Activated T-cell treated with anti-CD3 and anti-CD28 coated beads, Interleukin-2, amount 50 U/mL, for 1 hour (primary cell): Measurements from ENCODE around the gene BAG3.
"Not testable (repeated sequence)": the region's sequence is repeated elsewhere in the genome, so short reads cannot be mapped to it uniquely, and the experiment has no call there.

Experiments used
- DNase-seq: peaks from one replicate; pipeline ENCODE4 v3.0.0-alpha.2; 2020

Gene BAG3

DNA sequence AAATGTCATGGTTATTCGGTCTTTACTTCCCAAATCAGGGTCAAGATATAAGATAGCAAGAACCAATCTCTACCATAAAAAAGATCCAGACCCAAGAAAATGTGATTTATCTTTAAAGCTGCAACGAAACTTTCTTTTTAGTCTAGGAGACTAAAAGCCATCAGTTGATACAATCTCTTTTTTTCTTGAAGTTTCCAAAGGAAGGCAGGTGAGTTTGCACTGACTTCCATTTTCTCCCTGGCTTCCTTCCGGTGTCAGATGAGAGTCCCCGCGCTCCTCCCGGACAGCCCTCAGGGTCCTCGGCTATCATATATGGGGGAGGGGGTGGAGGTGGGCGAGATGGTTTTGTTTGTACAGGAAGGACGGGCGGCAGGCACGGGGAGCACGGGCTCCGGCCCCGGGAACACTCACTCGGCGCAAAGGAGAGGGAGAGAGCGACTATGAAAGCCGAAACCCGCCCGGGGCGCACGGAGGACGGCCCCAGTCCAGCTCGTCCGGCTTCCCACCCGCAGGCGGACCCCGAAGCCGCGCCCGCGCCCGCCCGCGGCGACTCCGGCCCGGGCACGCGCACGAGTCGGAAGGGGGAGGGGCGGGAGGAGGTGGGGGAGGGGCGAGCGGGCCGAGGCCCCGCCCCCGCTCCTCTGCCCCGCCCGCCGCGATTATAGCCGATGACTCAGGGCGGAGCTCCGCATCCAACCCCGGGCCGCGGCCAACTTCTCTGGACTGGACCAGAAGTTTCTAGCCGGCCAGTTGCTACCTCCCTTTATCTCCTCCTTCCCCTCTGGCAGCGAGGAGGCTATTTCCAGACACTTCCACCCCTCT is at the start of gene BAG3:
Gene BAG3, plus strand, starts transcription at position 689 of the 822 bp plus-strand sequence. CDS start 296 bp downstream, outside the sequence.
- peak; percentile 87 for DNase-seq

GRCh38 chr10:119602241-119603095 is 48.7 kb upstream of the BAG3 start:
- DNase-seq, result no peak

DNA sequence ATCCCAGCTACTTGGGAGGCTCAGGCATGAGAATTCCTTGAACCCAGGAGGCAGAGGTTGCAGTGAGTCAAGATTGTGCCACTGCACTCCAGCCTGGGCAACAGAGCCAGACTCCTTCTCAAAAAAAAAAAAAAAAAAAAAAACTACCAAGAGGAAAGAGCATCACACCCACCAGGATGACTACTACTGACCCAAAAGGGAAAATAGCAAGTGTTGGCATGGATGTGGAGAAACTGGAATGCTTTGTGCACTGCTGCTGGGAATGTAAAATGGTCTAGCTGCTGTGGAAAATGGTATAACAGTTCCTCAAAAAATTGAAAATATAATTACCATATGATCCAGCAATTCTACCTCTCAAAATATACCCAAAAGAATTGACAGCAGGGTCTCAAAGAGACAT is 46.7 kb upstream of the BAG3 start:
- DNase-seq, result no peak

DNA sequence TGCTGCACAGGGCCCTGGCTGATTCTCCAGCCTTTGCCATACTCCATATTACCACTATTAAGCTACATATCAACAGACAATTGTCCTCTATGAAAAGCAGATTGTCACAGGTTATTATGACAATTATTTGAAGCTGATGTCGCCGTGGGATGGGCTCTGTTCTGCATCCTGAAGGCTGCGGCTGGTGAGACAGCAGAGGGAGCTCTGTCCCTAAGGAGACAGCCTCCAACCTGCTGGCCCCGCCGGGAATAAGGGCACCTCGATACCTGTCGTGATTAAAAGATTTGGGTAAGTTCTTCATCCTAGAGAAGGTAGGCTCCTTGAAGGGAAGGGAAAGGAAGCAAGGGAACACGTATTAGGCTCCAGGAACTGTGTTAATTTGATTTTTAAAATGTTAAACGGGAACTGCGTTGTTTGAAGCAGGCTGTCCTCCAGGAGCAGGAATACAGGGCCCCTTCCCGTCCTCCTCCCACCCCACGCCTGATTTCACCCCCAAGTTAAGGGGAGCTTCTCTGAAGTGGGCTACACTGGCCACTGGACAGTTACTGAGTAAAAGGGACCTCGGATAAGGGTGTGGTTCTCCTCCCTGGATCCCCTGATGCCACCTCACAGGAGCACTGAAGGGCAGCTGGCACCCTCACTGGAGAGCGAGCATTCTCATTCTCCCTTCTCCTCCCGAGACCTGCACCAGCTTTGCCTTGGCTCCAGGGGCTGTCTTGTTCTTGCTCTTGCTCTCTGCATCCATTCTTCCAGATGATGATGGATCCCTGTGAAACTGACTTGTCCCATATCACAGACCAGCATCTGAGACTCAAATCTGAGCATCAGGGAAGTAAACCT is 42.6 kb upstream of the BAG3 start:
- peak; percentile 38 for DNase-seq

DNA sequence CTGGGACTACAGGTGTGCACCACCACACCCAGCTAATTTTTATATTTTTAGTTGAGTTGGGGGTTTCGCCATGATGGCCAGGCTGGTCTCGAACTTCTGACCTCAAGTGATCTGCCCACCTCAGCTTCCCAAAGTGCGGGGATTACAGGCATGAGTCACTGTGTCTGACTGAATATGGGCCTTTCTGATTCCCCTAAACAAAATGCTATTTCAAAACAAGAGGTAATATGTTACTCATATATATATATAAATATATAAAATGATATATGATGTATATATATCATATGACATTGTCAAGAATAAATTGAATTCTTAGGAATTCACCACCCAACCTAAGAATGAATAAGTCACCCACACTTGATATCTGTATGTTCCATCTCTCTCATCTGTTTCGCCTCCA is 41.7 kb upstream of the BAG3 start:
- no peak for DNase-seq

- DNase-seq, result no peak
These were observed 39.7 kb upstream of the BAG3 start for GRCh38 chr10:119611433-119611832.

DNA sequence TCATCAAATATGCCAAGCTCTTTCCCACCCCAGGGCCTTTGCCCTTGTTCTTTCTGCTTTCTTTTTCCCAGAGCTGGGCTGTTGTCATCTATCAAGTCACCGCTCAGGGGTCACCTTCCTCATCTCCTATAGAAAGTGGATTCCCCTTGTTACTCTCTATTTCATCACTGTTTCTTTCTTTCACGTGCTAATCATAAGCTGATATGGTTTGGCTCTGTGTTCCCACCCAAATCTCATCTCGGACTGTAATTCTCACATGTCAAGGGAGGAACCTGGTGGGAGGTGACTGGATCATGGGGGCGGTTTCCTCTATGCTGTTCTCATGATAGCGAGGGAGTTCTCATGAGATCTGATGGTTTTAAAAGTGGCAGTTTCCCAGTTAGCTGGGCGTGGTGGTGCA is 37.4 kb upstream of the BAG3 start:
- DNase-seq, result no peak

- no peak for DNase-seq
These were observed 36.5 kb upstream of the BAG3 start for GRCh38 chr10:119614686-119615085.

- no peak for DNase-seq
These were observed 34.2 kb upstream of the BAG3 start for GRCh38 chr10:119616882-119617570.

- DNase-seq, result no peak
These were observed 32.0 kb upstream of the BAG3 start for GRCh38 chr10:119619215-119619614.

DNA sequence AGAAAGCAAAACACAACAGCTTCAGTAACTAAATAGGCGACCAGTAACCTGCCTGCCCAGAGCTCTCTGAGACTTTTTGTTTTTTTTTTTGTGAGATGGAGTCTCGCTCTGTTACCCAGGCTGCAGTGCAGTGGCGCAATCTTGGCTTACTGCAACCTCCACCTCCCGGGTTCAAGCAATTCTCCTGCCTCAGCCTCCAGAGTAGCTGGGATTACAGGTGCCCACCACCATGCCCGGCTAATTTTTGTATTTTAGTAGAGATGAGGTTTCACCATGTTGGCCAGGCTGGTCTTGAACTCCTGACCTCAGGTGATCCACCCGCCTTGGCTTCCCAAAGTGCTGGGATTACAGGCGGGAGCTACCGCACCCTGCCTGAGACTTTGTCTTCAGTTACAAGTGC is 31.4 kb upstream of the BAG3 start:
- DNase-seq, result not testable (repeated sequence)

GRCh38 chr10:119620241-119621077 is 30.7 kb upstream of the BAG3 start:
- DNase-seq, result no peak

GRCh38 chr10:119621078-119621384 is 30.1 kb upstream of the BAG3 start:
- DNase-seq, result no peak

- DNase-seq, result no peak
These were observed 25.5 kb upstream of the BAG3 start for GRCh38 chr10:119625570-119626280.

DNA sequence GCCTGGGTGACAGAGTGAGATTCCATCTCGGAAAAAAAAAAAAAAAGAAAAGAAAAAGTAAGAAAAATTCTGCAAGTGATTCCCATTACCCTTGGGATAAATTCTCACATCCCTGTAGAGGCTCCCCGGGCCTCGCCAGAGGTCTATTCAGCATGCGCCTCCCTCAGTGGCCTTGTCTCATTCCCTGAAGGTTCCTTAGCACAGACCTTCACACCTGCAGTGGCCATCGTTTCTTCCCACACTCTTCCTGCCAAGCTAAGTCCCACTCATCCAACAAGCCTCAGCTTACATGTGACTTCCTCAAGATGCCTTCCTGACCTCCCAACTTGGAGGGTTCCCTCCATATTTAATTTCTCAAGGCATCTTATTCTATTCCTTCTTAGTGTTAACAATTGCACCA is 20.9 kb upstream of the BAG3 start:
- no peak for DNase-seq

GRCh38 chr10:119633538-119634218 is 17.5 kb upstream of the BAG3 start:
- no peak for DNase-seq

- DNase-seq, result no peak
These were observed 17.0 kb upstream of the BAG3 start for GRCh38 chr10:119634219-119634544.

GRCh38 chr10:119637631-119638030 is 13.5 kb upstream of the BAG3 start:
- DNase-seq, result no peak

- no peak for DNase-seq
These were observed 12.2 kb upstream of the BAG3 start for GRCh38 chr10:119638982-119639381.

DNA sequence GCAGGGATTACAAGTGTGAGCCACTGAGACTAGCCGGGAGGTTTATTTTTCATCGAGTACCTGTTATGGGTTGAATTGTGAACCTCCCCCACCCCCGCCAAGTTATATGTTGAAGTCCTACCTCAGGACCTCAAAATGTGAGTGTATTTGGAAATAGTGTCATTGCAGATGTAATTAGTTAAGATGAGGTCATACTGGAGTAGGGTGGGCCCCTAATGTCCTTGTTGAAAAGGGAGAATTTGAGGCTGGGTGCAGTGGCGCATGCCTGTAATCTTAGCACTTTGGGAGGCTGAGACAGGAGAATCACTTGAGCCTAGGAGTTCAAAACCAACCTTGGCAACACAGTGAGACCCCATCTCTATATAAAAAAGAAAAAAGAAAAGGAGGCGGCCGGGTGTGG is 10.8 kb upstream of the BAG3 start:
- no peak for DNase-seq
